ENCODE data around the gene IFT81. TPM values are rescaled to one million over a fixed set of nuclear protein-coding genes. Genes with fewer than 3 reads are reported as not detected.
"Not testable (repeated sequence)": the region's sequence is repeated elsewhere in the genome, so short reads cannot be mapped to it uniquely, and the experiment has no call there.

IFT81 gene
- total and polyA plus RNA-seq, 2 donors (not counting 3 experiments of a cell fraction or from before 2014, with no cell fraction given) = 2.4 to 9.8 TPM

GRCh38 chr12:110116623-110117022, 7.5 kb upstream of the IFT81 start:
- no peak overlapping the region for H3K27ac ChIP-seq (ENCODE audit: insufficient read depth, low read depth, low read length)
- BruUV-seq (replicated peaks) = no TSS peak
- H3K79me2 ChIP-seq (ENCODE audit: control insufficient read depth, insufficient read depth, low read length) = no peaks in the 10 kb centered on the region
- POLR2A ChIA-PET = no interaction called here
- H4K20me1 ChIP-seq (replicated peaks; ENCODE audit: control insufficient read depth, extremely low read depth, insufficient read depth, low read length) = no peaks in the 10 kb centered on the region
- no peak overlapping the region for H3K4me3 ChIP-seq (replicated peaks in 1 of 3; ENCODE audit: insufficient read depth in 1 of 3, low read depth in 1 of 3, low read length in 3 of 3)
- no peak overlapping the region for H2AFZ ChIP-seq (ENCODE audit: low read depth, low read length)
- no peaks in the 10 kb centered on the region for H3K9me1 ChIP-seq (replicated peaks; ENCODE audit: control insufficient read depth, extremely low read depth, insufficient read depth, low read length)
- dilution Hi-C loops (cut with MboI; ENCODE audit: extremely low pct_ligation_motif_present, low sequenced_read_pairs) = no loop called here
- H3K4me2 ChIP-seq (ENCODE audit: insufficient read depth, low read length) = no peak overlapping the region
- peaks cover 9% of the 10 kb centered on the region for H3K4me1 ChIP-seq (ENCODE audit: control insufficient read depth, extremely low read depth, insufficient read depth, low read length)
- no peaks in the 10 kb centered on the region for H3K9me3 ChIP-seq (replicated peaks; ENCODE audit: control insufficient read depth, insufficient read depth, low read length)
- H3K36me3 ChIP-seq (ENCODE audit: control insufficient read depth in 2 of 2, extremely low read depth in 1 of 2, insufficient read depth in 2 of 2, low read length in 2 of 2) = no peaks in the 10 kb centered on the region
- FAIRE-seq (no peak), DNase-seq (ENCODE audit: low read depth, low spot score) (no peak)
- TF ChIP-seq JUN (IDR thresholded peaks at IDR 0.05; ENCODE audit: borderline replicate concordance, insufficient read depth, insufficient read length, low read depth) (no peak), MYC (IDR thresholded peaks at IDR 0.05; ENCODE audit: low read depth, low read length) (no peak), FOS (IDR thresholded peaks at IDR 0.05; ENCODE audit: borderline replicate concordance, insufficient read depth, low read length) (no peak), POLR2AphosphoS5 (IDR thresholded peaks at IDR 0.05; ENCODE audit: insufficient read depth, low read depth, low read length) (no peak), GATA2 (IDR thresholded peaks at IDR 0.05; ENCODE audit: insufficient read depth, insufficient read length, low read depth, low read length) (no peak), MAX (IDR thresholded peaks at IDR 0.05; ENCODE audit: insufficient read depth, insufficient read length) (no peak), CTCF (IDR thresholded peaks at IDR 0.05; ENCODE audit: extremely low read depth in 1 of 2, insufficient read depth in 1 of 2, low read depth in 1 of 2, low read length in 2 of 2) (no peak)
- peaks cover 0 to 3% of the 10 kb centered on the region in 2 experiments for H3K27me3 ChIP-seq (ENCODE audit: control insufficient read depth in 2 of 2, insufficient read depth in 2 of 2, low read length in 2 of 2)
- intact Hi-C loops (cut with micrococcal nuclease) = no loop called here
- H3K9ac ChIP-seq (replicated peaks; ENCODE audit: extremely low read depth, insufficient read depth, low read length) = no peak overlapping the region
- CTCF ChIA-PET = interaction anchor here (1.0 kb wide), 1 partner anchor 11 kb away, joined by 3 read pairs; no protein-coding TSS in a partner anchor

- H3K4me2 ChIP-seq (ENCODE audit: insufficient read depth, low read length); H3K36me3 ChIP-seq (ENCODE audit: control insufficient read depth in 2 of 2, extremely low read depth in 1 of 2, insufficient read depth in 2 of 2, low read length in 2 of 2); H3K27me3 ChIP-seq (ENCODE audit: control insufficient read depth in 2 of 2, insufficient read depth in 2 of 2, low read length in 2 of 2); H3K9me3 ChIP-seq (replicated peaks; ENCODE audit: control insufficient read depth, insufficient read depth, low read length); H3K27ac ChIP-seq (ENCODE audit: insufficient read depth, low read depth, low read length); intact Hi-C loops (cut with micrococcal nuclease); FAIRE-seq; H4K20me1 ChIP-seq (replicated peaks; ENCODE audit: control insufficient read depth, extremely low read depth, insufficient read depth, low read length); H3K4me3 ChIP-seq (replicated peaks in 1 of 3; ENCODE audit: insufficient read depth in 1 of 3, low read depth in 1 of 3, low read length in 3 of 3); DNase-seq (ENCODE audit: low read depth, low spot score); CTCF ChIA-PET; H2AFZ ChIP-seq (ENCODE audit: low read depth, low read length); H3K79me2 ChIP-seq (ENCODE audit: control insufficient read depth, insufficient read depth, low read length); H3K4me1 ChIP-seq (ENCODE audit: control insufficient read depth, extremely low read depth, insufficient read depth, low read length); dilution Hi-C loops (cut with MboI; ENCODE audit: extremely low pct_ligation_motif_present, low sequenced_read_pairs); H3K9ac ChIP-seq (replicated peaks; ENCODE audit: extremely low read depth, insufficient read depth, low read length); H3K9me1 ChIP-seq (replicated peaks; ENCODE audit: control insufficient read depth, extremely low read depth, insufficient read depth, low read length); BruUV-seq (replicated peaks): not testable (repeated sequence)
- POLR2A ChIA-PET = interaction anchor here (0.6 kb wide), 1 partner anchor 11 kb away, joined by 3 read pairs; no protein-coding TSS in a partner anchor
Observed at GRCh38 chr12:110117210-110117609, 6.9 kb upstream of the IFT81 start.

Measured in endothelial cell of umbilical vein (primary cell).